Large intestine (tissue), 3 donors: Measurements from ENCODE around the gene KNDC1. TPM values are rescaled to one million over a fixed set of nuclear protein-coding genes. Genes with fewer than 3 reads are reported as not detected.

Experiments used
- DNase-seq, 2 donors: peaks; one replicate each; pipeline versions ENCODE4 v3.0.0 to v3.0.0-alpha.2; 2013
- H3K27ac ChIP-seq: one replicate; pipeline ENCODE4 v1.5.1; 2013; ENCODE audit warnings: low read length
- H3K27me3 ChIP-seq: 2 replicates; pipeline ENCODE4 v1.6.1; 2013; ENCODE audit warnings: low read length; ENCODE audit not compliant: control insufficient read depth, insufficient read depth
- H3K36me3 ChIP-seq: 2 replicates; pipeline ENCODE4 v1.6.1; 2013; ENCODE audit warnings: low read length; ENCODE audit not compliant: control insufficient read depth, insufficient read depth
- H3K4me1 ChIP-seq: one replicate; pipeline ENCODE4 v1.6.1; 2013; ENCODE audit warnings: low read length; ENCODE audit not compliant: control insufficient read depth, insufficient read depth
- H3K4me3 ChIP-seq: one replicate; pipeline ENCODE4 v1.5.1; 2013; ENCODE audit warnings: low read length
- H3K9me3 ChIP-seq: one replicate; pipeline ENCODE4 v1.6.1; 2013; ENCODE audit warnings: mild to moderate bottlenecking, low read depth, low read length, moderate library complexity; ENCODE audit not compliant: control insufficient read depth
- whole genome bisulfite sequencing: methylation state at CpG from one replicate; pipeline ENCODE4 v1.1.5; 2013; ENCODE audit warnings: low lambda C conversion rate; ENCODE audit not compliant: insufficient coverage; 5-methylcytosine and 5-hydroxymethylcytosine counted together
- polyA plus RNA-seq: library from polyadenylated mRNA; unstranded; fragments of 120-200 nt; gene quantifications from one replicate; pipeline ENCODE4 v1.2.1, GENCODE V29; 2013

Gene KNDC1
- polyA plus RNA-seq, 1 donor, result 18.8 TPM

DNA sequence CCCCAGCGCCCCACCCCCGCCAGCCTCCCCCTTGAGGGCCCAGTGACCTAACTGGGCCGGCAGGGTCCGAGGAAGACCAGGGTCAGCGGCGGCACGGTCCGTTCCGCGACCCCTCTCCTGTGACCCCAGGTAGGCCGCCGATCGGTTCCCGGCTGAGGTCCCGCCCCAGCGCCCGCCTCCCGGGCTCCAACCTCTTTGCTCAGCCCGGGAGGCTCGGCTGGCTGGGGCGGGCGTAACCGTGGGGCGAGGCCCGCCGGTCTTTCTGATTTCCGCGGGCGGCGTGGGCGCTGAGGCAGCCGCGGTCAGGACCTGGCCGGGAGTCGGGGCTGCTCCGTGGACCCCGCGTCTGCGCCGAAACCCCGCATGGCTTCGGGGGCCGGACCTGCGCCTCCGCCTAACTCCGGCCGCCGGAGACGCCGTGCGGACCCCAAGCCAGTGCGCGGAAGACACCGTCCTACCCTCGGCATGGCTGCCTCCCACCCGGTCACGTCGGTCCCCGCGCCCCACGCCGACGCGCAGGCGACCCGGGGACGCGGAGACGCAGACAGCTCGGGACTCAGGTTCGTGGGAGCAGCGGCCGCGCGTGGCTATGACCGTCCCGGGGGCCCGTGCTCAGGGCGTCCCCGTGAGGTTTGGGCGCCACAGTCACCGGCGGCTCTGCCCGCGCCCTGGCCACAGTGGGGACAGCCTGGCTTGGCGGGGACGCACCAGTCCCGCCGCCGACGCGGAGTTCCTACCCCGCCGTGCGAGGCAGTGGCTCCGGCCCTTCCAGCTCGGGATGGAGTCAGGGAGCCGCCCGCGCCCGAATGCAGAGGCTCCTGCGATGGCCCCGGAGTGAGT is 76.6 kb downstream of the KNDC1 start:
- no CpG with 5 or more reads among the region's 103 CpGs for WGBS
- Histone ChIP-seq H3K27me3 (peaks cover 84% of the 10 kb centered on the region), H3K4me3 (no peak overlapping the region), H3K36me3 (no peaks in the 10 kb centered on the region), H3K4me1 (peaks cover 25% of the 10 kb centered on the region), H3K27ac (no peak overlapping the region), H3K9me3 (peaks cover 5% of the 10 kb centered on the region)
- no peak for DNase-seq

- Histone ChIP-seq H3K27me3 (peaks cover 78% of the 10 kb centered on the region), H3K9me3 (peaks cover 5% of the 10 kb centered on the region), H3K27ac (no peak overlapping the region), H3K4me1 (peaks cover 31% of the 10 kb centered on the region), H3K4me3 (no peak overlapping the region), H3K36me3 (no peaks in the 10 kb centered on the region)
- DNase-seq, result peak in 1 of 2 donors; percentile 35
- no CpG with 5 or more reads among the region's 32 CpGs for whole genome bisulfite sequencing
Measured at GRCh38 chr10:133237241-133237587, 77.2 kb downstream of the KNDC1 start.

DNA sequence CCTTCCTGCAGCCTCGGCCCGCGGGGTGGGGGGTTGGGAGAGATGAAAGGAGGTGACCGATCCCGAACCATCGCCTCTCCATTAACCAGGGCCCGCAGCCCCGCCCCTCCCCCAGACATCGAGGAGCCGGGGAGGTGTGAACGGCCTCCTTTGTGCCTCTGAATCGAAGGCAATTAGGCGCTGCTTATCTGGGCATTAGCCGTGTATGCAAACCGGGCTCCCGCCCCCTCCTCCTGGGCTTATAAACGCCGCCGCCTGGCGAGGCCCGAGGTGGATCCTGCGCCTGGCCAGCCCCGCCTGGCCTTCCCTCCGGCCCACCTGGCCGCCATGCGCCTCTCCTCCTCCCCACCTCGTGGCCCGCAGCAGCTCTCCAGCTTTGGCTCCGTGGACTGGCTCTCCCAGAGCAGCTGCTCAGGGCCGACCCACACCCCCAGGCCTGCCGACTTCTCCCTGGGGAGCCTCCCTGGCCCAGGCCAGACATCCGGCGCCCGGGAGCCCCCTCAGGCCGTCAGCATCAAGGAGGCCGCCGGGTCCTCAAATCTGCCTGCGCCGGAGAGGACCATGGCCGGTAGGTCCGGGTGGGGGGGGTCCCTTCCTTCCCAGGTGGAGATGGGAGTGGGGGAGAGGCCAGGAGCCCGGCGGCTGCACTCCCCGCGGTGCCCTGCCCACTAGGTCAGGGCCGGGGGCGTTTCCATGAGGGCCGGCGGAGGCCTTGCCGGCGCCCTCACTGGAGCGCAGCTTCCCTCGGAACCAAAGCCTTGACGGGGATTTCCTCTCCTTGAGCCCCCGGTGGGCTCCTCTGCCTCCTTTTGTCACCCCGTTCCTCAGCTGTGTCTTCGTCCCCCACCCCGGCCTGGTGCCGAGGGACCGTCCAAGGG is 77.8 kb downstream of the KNDC1 start, which contains the start of gene VENTX:
VENTX (plus strand) TSS at position 268 of the 878 bp plus-strand sequence; CDS start at position 328, 60 bp downstream.
- H3K36me3 ChIP-seq, result no peaks in the 10 kb centered on the region
- H3K4me1 ChIP-seq, result peaks cover 36% of the 10 kb centered on the region
- H3K4me3 ChIP-seq, result no peak within 1 kb of the TSS
- H3K27ac ChIP-seq, result no peak within 1 kb of the TSS
- H3K27me3 ChIP-seq, result peaks cover 72% of the 10 kb centered on the region
- peak in 1 of 2 donors; percentile 31 for DNase-seq
- no CpG with 5 or more reads among the region's 60 CpGs for WGBS
- H3K9me3 ChIP-seq, result peaks cover 5% of the 10 kb centered on the region

- no peak for DNase-seq
- H3K9me3 ChIP-seq, result peaks cover 5% of the 10 kb centered on the region
- H3K27ac ChIP-seq, result no peak overlapping the region
- H3K27me3 ChIP-seq, result peaks cover 66% of the 10 kb centered on the region
- H3K4me3 ChIP-seq, result no peak overlapping the region
- H3K4me1 ChIP-seq, result peaks cover 39% of the 10 kb centered on the region
- no CpG with 5 or more reads among the region's 15 CpGs for WGBS
- H3K36me3 ChIP-seq, result no peaks in the 10 kb centered on the region
Measured at GRCh38 chr10:133238466-133238804, 78.4 kb downstream of the KNDC1 start.

DNA sequence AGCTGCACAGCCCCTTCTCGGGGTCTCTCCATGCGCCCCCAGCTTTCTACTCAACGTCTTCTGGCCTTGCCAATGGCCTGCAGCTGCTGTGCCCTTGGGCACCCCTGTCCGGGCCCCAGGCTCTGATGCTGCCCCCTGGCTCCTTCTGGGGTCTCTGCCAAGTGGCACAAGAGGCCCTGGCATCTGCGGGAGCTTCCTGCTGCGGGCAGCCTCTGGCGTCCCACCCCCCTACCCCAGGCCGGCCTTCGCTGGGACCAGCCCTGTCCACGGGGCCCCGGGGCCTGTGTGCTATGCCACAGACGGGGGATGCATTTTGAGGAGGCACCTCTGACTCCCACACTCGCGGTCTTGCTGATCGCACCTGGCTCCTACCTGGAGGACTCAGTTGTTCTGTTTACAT is 80.0 kb downstream of the KNDC1 start:
- H3K27ac ChIP-seq, result no peak overlapping the region
- WGBS, result no CpG with 5 or more reads among the region's 15 CpGs
- H3K4me1 ChIP-seq, result peaks cover 54% of the 10 kb centered on the region
- peaks cover 55% of the 10 kb centered on the region for H3K27me3 ChIP-seq
- DNase-seq, result no peak
- H3K36me3 ChIP-seq, result no peaks in the 10 kb centered on the region
- peaks cover 5% of the 10 kb centered on the region for H3K9me3 ChIP-seq
- no peak overlapping the region for H3K4me3 ChIP-seq

DNA sequence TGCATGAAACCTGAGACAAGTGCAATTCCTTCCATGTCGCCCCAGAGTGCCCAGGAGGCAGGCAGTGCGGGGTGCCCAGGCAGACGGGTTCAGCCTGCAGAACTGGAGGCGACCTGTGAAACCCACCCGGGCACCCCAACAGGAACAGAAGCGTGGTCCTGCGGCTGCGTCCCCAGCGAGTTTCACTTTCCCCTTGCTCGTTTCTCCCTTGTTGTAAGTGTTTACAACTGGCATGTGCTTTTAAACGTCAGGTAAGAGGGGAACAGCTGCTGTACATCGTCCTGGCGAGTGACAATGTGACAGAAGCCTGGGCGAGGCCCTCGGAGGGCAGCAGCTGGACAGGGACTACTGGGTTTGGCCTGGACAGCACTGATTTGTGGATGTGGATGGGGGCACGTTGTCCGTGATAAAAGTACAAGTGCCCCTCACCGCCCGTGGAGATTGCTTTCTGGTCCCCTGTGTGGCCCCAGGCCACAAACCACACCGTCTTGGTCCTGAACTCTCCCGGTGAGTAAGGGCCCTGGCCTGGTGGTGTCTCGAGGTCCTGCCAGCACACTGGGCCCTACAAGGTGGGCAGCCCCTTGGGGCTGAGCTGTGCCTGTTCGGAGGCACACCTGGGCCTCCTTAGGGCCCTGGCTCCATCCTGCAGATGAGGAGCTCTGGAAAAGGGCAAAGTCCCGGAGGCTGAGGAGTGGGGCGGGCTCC is 81.6 kb downstream of the KNDC1 start:
- no peaks in the 10 kb centered on the region for H3K36me3 ChIP-seq
- WGBS, result no CpG with 5 or more reads among the region's 25 CpGs
- H3K4me3 ChIP-seq, result no peak overlapping the region
- peaks cover 40% of the 10 kb centered on the region for H3K27me3 ChIP-seq
- DNase-seq, result peak; percentile 59 to 68
- H3K4me1 ChIP-seq, result peaks cover 67% of the 10 kb centered on the region
- H3K9me3 ChIP-seq, result peaks cover 2% of the 10 kb centered on the region
- no peak overlapping the region for H3K27ac ChIP-seq

DNA sequence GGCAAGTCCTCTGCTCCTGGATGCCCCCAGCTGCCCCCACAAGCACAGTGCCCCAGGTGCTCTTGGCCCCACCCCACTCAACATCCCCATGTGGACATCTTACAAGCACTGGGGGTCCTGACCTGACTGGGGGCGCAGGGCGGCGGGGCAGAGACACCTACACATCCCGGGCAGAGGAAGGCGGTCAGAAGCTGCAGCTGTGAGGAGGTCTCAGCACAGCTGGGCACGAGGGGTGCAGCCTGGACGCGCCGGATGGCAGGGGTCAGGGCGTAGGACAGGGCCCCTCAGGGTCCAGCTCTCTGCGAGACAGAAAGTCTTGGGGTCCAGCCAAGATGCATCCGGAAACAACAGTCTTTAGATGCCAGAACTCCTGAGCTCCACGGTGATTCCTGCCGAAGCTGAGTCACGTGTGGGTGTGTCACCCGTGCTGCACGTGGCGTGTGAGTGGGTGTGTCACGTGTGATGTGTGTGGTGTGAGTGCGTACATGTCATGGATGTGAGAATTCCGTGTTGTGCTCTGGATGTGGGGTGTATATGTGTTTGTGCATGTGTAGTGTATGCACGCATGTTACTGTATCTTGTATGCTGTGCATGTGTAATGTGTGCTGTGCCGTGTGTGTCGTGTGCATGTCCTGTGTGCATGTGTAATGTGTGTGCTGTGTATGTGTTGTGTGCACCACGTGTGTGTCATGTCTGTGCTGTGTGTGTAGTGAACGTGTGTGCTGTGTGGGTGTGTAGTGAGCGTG is 82.8 kb downstream of the KNDC1 start:
- no CpG with 5 or more reads among the region's 27 CpGs for WGBS
- peaks cover 29% of the 10 kb centered on the region for H3K27me3 ChIP-seq
- H3K36me3 ChIP-seq, result no peaks in the 10 kb centered on the region
- no peak overlapping the region for H3K4me3 ChIP-seq
- H3K27ac ChIP-seq, result no peak overlapping the region
- DNase-seq, result no peak
- peaks cover 1% of the 10 kb centered on the region for H3K9me3 ChIP-seq
- H3K4me1 ChIP-seq, result peaks cover 66% of the 10 kb centered on the region

- Histone ChIP-seq H3K9me3 (no peaks in the 10 kb centered on the region), H3K27ac (no peak overlapping the region), H3K27me3 (peaks cover 21% of the 10 kb centered on the region), H3K4me1 (peaks cover 60% of the 10 kb centered on the region), H3K36me3 (no peaks in the 10 kb centered on the region), H3K4me3 (no peak overlapping the region)
- no peak for DNase-seq
- no CpG with 5 or more reads among the region's 14 CpGs for WGBS
Measured at GRCh38 chr10:133243593-133243992, 83.6 kb downstream of the KNDC1 start.

DNA sequence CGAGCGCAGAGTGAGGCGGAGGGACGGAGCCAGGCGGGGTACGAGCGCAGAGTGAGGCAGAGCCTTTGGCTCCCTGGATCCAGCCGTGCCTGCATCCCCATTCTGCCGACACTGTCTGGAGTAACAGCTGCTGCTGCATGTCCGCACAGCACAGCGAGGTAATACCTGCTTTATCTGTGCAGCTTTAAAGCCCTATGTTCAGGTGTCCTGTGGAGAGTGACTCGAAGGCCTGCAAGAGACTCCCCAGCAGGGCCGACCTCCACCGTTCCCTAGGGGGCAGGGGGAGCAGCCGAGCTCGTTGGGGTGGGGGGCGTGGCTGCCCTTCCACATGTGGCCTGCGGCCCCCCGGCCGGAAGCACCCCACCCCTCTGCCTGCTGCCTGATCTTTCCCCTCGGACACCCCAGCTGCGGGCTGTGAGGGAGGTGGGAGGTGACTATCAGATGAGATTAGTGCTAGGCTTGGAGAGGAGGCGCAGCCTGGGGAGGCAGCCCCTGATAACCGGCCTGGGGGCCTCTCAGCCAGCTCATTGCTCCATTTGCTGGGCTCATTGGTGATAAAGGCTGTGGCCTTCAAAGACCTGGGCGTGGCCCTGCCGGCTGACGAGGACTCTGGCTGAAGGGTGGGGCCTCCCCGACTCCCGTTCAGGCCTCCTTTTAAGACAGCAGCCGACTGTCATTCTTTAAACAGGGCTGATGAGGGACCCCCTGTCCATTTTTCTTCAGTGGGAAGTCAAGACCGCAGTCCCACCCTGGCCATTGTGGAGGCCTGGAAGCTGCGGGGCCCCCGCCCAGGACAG is 85.6 kb downstream of the KNDC1 start:
- no peaks in the 10 kb centered on the region for H3K36me3 ChIP-seq
- H3K27me3 ChIP-seq, result peaks cover 8% of the 10 kb centered on the region
- peak overlapping the region; percentile 18 for H3K4me3 ChIP-seq
- peak; percentile 92 to 96 for DNase-seq
- peaks cover 63% of the 10 kb centered on the region for H3K4me1 ChIP-seq
- no peaks in the 10 kb centered on the region for H3K9me3 ChIP-seq
- WGBS, result no CpG with 5 or more reads among the region's 33 CpGs
- H3K27ac ChIP-seq, result peak overlapping the region; percentile 54
